CD4-positive, alpha-beta T cell (primary cell): ENCODE data around the gene GALNT10. TPM values are rescaled to one million over a fixed set of nuclear protein-coding genes. Genes with fewer than 3 reads are reported as not detected.

Experiments used
- ATAC-seq: fragments of 200-7000 bp; cut with Tn5 transposase; one replicate; pipeline ENCODE4 v1.10.0; 2022; ENCODE audit warnings: mild to moderate bottlenecking; ENCODE audit not compliant: poor library complexity
- CTCF ChIA-PET: fragments of 350-600 bp; sonication (Branson Sonifier 250); formaldehyde crosslinking; loops from one replicate; lab custom pipeline; 2021; ENCODE audit warnings: antibody characterized with exemption, inconsistent platforms; lab: Charles Lee
- POLR2A ChIA-PET: fragments of 350-600 bp; sonication (Branson Sonifier 250); formaldehyde crosslinking; loops from one replicate; lab custom pipeline; 2021; ENCODE audit warnings: antibody characterized with exemption, inconsistent platforms; lab: Charles Lee
- DNase-seq, 14 experiments: peaks; one replicate each; pipeline ENCODE4 v3.0.0-alpha.2; 2013 to 2020; ENCODE audit warnings: mixed read lengths in 2 of 14
- H3K27ac ChIP-seq, 2 donors: one replicate each; pipeline versions ENCODE4 v1.5.1 to v1.7.0; 2013; ENCODE audit warnings: low read length in 2 of 2, low read depth in 1 of 2, mild to moderate bottlenecking in 1 of 2
- H3K27me3 ChIP-seq, 2 experiments: 1 replicate in 1 of 2; 2 replicates in 1 of 2; pipeline versions ENCODE4 v1.6.1 to v1.7.0; 2013; ENCODE audit warnings: low read length in 2 of 2, control low read depth in 1 of 2, mild to moderate bottlenecking in 1 of 2, moderate library complexity in 1 of 2; ENCODE audit not compliant: insufficient read depth in 2 of 2, control insufficient read depth in 1 of 2
- H3K36me3 ChIP-seq: one replicate; pipeline ENCODE4 v1.6.1; 2013; ENCODE audit warnings: low read length, control low read depth; ENCODE audit not compliant: insufficient read depth
- H3K4me1 ChIP-seq: one replicate; pipeline ENCODE4 v1.6.1; 2013; ENCODE audit warnings: low read length, control low read depth; ENCODE audit not compliant: insufficient read depth
- H3K4me3 ChIP-seq: one replicate; pipeline ENCODE4 v1.5.1; 2013; ENCODE audit warnings: mild to moderate bottlenecking, low read length, moderate library complexity
- H3K9me3 ChIP-seq, 2 experiments: 1 replicate in 1 of 2; 2 replicates in 1 of 2; pipeline versions ENCODE4 v1.6.1 to v1.7.0; 2013; ENCODE audit warnings: low read length in 2 of 2, mild to moderate bottlenecking in 2 of 2, control low read depth in 1 of 2, moderate library complexity in 1 of 2; ENCODE audit not compliant: control insufficient read depth in 1 of 2, insufficient read depth in 1 of 2
- H3K27ac Mint-ChIP-seq: one replicate; pipeline ENCODE4 v1.8.0; 2020; ENCODE audit warnings: mixed read lengths
- H3K27me3 Mint-ChIP-seq: one replicate; pipeline ENCODE4 v1.8.0; 2021; ENCODE audit warnings: mixed read lengths
- H3K36me3 Mint-ChIP-seq: one replicate; pipeline ENCODE4 v1.8.0; 2021; ENCODE audit warnings: low read depth, mixed read lengths
- H3K4me1 Mint-ChIP-seq: one replicate; pipeline ENCODE4 v1.8.0; 2021; ENCODE audit warnings: low read depth, mixed read lengths
- H3K4me3 Mint-ChIP-seq: one replicate; pipeline ENCODE4 v1.8.0; 2020; ENCODE audit warnings: mild to moderate bottlenecking, mixed read lengths
- H3K9me3 Mint-ChIP-seq: one replicate; pipeline ENCODE4 v1.8.0; 2020; ENCODE audit warnings: mixed read lengths
- CTCF ChIP-seq: fragments of 200-600 bp; IDR thresholded peaks from one replicate; pipeline ENCODE4 v1.8.0; 2022; ENCODE audit warnings: antibody characterized with exemption, mild to moderate bottlenecking
- intact Hi-C, 2 experiments: fragments of 100-400 bp; cut with DNase I in 1 of 2; cut with micrococcal nuclease in 1 of 2; formaldehyde crosslinking; loops; one replicate each; pipeline versions ENCODE4 v1.15.1 to v1.9.0; 2023 to 2025; cut with DNase I, micrococcal nuclease
- total RNA-seq, 174 experiments: library from RNA in 2 of 174; stranded (reverse) in 2 of 174; gene quantifications; one replicate each; pipeline ENCODE4 v1.2.3 and lab custom pipeline; 2021 to 2026

The GALNT10 gene
- total RNA-seq, 2 experiments from 2014 or later: 21.7 to 23.0 TPM

- POLR2A ChIA-PET: no interaction called here
- intact Hi-C loops: no loop called here
- CTCF ChIA-PET: no interaction called here
- H3K27me3 ChIP-seq: no peaks in the 10 kb centered on the region
- no peak overlapping the region for H3K27ac ChIP-seq
- Mint-ChIP-seq H3K27me3 (no peaks in the 10 kb centered on the region), H3K9me3 (no peaks in the 10 kb centered on the region), H3K4me3 (no peak overlapping the region), H3K36me3 (peaks cover 12% of the 10 kb centered on the region), H3K27ac (no peak overlapping the region), H3K4me1 (peaks cover 17% of the 10 kb centered on the region)
- ATAC-seq: no peak
- no peaks in the 10 kb centered on the region for H3K9me3 ChIP-seq
- peaks cover 6% of the 10 kb centered on the region for H3K36me3 ChIP-seq
- no peak for TF ChIP-seq CTCF
- H3K4me1 ChIP-seq: peaks cover 10% of the 10 kb centered on the region
- no peak overlapping the region for H3K4me3 ChIP-seq
- no peak for DNase-seq
These were observed 123.0 kb downstream of the GALNT10 start for GRCh38 chr5:154313360-154314017.

GRCh38 chr5:154315196-154315595, 124.7 kb downstream of the GALNT10 start:
- H3K27me3 ChIP-seq: no peaks in the 10 kb centered on the region
- no peaks in the 10 kb centered on the region for H3K9me3 ChIP-seq
- H3K9me3 Mint-ChIP-seq: no peaks in the 10 kb centered on the region
- CTCF ChIA-PET: no interaction called here
- H3K4me1 ChIP-seq: no peaks in the 10 kb centered on the region
- POLR2A ChIA-PET: no interaction called here
- no peak overlapping the region for H3K27ac ChIP-seq
- peaks cover 7% of the 10 kb centered on the region for H3K36me3 Mint-ChIP-seq
- peaks cover 11% of the 10 kb centered on the region for H3K36me3 ChIP-seq
- no peak overlapping the region for H3K4me3 ChIP-seq
- TF ChIP-seq CTCF: no peak
- no peak overlapping the region for H3K27ac Mint-ChIP-seq
- no peak for ATAC-seq
- DNase-seq: no peak
- H3K27me3 Mint-ChIP-seq: no peaks in the 10 kb centered on the region
- H3K4me1 Mint-ChIP-seq: peaks cover under 1% of the 10 kb centered on the region
- intact Hi-C loops: no loop called here
- H3K4me3 Mint-ChIP-seq: no peak overlapping the region

GRCh38 chr5:154315756-154316155, 125.2 kb downstream of the GALNT10 start:
- intact Hi-C loops: no loop called here
- no peak for TF ChIP-seq CTCF
- H3K36me3 ChIP-seq: peaks cover 11% of the 10 kb centered on the region
- ChIA-PET POLR2A (no interaction called here), CTCF (no interaction called here)
- Mint-ChIP-seq H3K4me3 (no peak overlapping the region), H3K9me3 (no peaks in the 10 kb centered on the region), H3K4me1 (no peaks in the 10 kb centered on the region), H3K36me3 (peaks cover 7% of the 10 kb centered on the region), H3K27ac (no peak overlapping the region), H3K27me3 (no peaks in the 10 kb centered on the region)
- ATAC-seq: no peak
- H3K27me3 ChIP-seq: no peaks in the 10 kb centered on the region
- H3K4me3 ChIP-seq: no peak overlapping the region
- H3K9me3 ChIP-seq: no peaks in the 10 kb centered on the region
- no peaks in the 10 kb centered on the region for H3K4me1 ChIP-seq
- H3K27ac ChIP-seq: no peak overlapping the region
- DNase-seq: no peak
